Lower leg skin (tissue), 4 donors: ENCODE results near the gene RPAIN. TPM values are rescaled to one million over a fixed set of nuclear protein-coding genes. Genes with fewer than 3 reads are reported as not detected.
A peak's percentile ranks its signal among the peaks of the same experiment; 100 is the strongest.

ENCODE experiments used
- DNase-seq, 2 donors: peaks; one replicate each; pipeline ENCODE4 v3.0.0-alpha.2; 2019; ENCODE audit warnings: low spot score in 2 of 2
- H3K4me3 ChIP-seq: fragments of 200-600 bp; sonication (generic); 2 replicates; pipeline ENCODE4 v1.5.1; 2017; ENCODE audit warnings: mild to moderate bottlenecking, low read depth; ENCODE audit not compliant: poor library complexity, severe bottlenecking
- CTCF ChIP-seq, 3 donors: fragments of 450-650 bp; IDR thresholded peaks; one replicate each; pipeline ENCODE4 v1.5.1; 2016; ENCODE audit warnings: antibody characterized with exemption in 3 of 3, mild to moderate bottlenecking in 3 of 3, moderate library complexity in 2 of 3
- POLR2A ChIP-seq, 2 donors: fragments of 450-650 bp; IDR thresholded peaks; one replicate each; pipeline ENCODE4 v1.6.1; 2016 to 2017; ENCODE audit warnings: antibody characterized with exemption in 2 of 2, mild to moderate bottlenecking in 1 of 2, moderate library complexity in 1 of 2
- WGBS, 2 donors: methylation state at CpG; one replicate each; pipeline ENCODE4 v1.1.5; 2018; 5-methylcytosine and 5-hydroxymethylcytosine counted together
- intact Hi-C: fragments of 100-400 bp; cut with DNase I; formaldehyde crosslinking; loops from one replicate; pipeline ENCODE4 v1.15.0; 2023; ENCODE audit warnings: low total_unique reads
- total RNA-seq, 4 donors: library from RNA; depleted of rRNA; stranded (reverse); fragments of >200 nt; gene quantifications; one replicate each; pipeline ENCODE4 v1.1.0, GENCODE V29; 2016

Gene RPAIN
- total RNA-seq, 4 donors from 2014 or later: 17.4 to 68.0 (median 41.3) TPM

GRCh38 chr17:5478992-5479391, 59.0 kb downstream of the RPAIN start:
- WGBS, 2 donors: 91 to 93% methylated on average over 4 of the region's 4 CpGs
- no peak for TF ChIP-seq POLR2A (IDR thresholded peaks at IDR 0.05)
- TF ChIP-seq CTCF (IDR thresholded peaks at IDR 0.05): no peak
- intact Hi-C loops: no loop called here
- peak in 1 of 2 donors; percentile 53 for DNase-seq
- no peak overlapping the region for H3K4me3 ChIP-seq

GRCh38 chr17:5480962-5481361, 61.0 kb downstream of the RPAIN start:
- 57 to 63% methylated on average over 6 of the region's 6 CpGs for WGBS, 2 donors
- TF ChIP-seq CTCF (IDR thresholded peaks at IDR 0.05) (no peak), POLR2A (IDR thresholded peaks at IDR 0.05) (no peak)
- no peak overlapping the region for H3K4me3 ChIP-seq
- intact Hi-C loops: no loop called here
- DNase-seq: no peak

DNA sequence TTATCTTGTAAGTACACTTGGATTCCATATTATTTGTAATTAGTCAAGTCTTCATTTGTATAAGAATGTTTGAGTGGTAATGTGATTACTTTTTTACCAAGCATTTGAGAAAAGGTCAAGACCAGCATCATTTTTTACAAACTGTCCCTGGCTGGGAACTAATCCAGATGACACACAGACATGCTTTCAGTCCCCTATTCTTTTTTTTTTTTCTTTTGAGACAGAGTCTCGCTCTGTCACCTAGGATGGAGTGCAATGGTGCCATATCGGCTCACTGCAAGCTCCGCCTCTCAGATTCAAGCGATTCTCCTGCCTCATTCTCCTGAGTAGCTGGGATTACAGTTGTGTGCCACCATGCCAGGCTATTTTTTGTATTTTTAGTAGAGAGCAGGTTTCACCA, 61.5 kb downstream of the RPAIN start:
- intact Hi-C loops: no loop called here
- no peak overlapping the region for H3K4me3 ChIP-seq
- 89 to 98% methylated on average over 4 of the region's 4 CpGs for WGBS, 2 donors
- no peak for DNase-seq
- TF ChIP-seq POLR2A (IDR thresholded peaks at IDR 0.05) (no peak), CTCF (IDR thresholded peaks at IDR 0.05) (no peak)

Other genes starting within 250 kb of the RPAIN start
- gene ZNF594, start 228.3 kb upstream of the RPAIN start, total RNA-seq: 1 to 10 TPM; 2.4 to 5.0 (median 3.8) TPM
- gene SCIMP, start 185.3 kb upstream of the RPAIN start, total RNA-seq: under 1 TPM in 3 of 4 donors, not detected in 1; 0.46 to 0.97 (median 0.71) TPM
- 10 to 100 TPM; 16.5 to 27.4 (median 25.4) TPM for gene RABEP1, start 137.9 kb upstream of the RPAIN start, total RNA-seq
- gene NUP88, start 520 bp upstream of the RPAIN start, total RNA-seq: 10 to 100 TPM; 64.7 to 80.1 (median 74.2) TPM
- gene C1QBP, start 19.0 kb downstream of the RPAIN start, total RNA-seq: 100 to 1,000 TPM in 3 of 4 donors, 10 to 100 TPM in 1; 89.4 to 153 (median 119) TPM
- gene DHX33, start 48.8 kb downstream of the RPAIN start, total RNA-seq: 10 to 100 TPM; 10.2 to 10.9 (median 10.4) TPM
- 10 to 100 TPM; 21.1 to 50.1 (median 25.7) TPM for gene DERL2, start 66.0 kb downstream of the RPAIN start, total RNA-seq
- 10 to 100 TPM in 1 of 4 donors, 1 to 10 TPM in 3; 6.7 to 10.3 (median 9.5) TPM for gene MIS12, start 66.4 kb downstream of the RPAIN start, total RNA-seq
- gene NLRP1, start 164.3 kb downstream of the RPAIN start, total RNA-seq: 100 to 1,000 TPM in 1 of 4 donors, 10 to 100 TPM in 3; 55.5 to 163 (median 68.9) TPM